ENCODE results near the gene ABHD18. TPM values are rescaled to one million over a fixed set of nuclear protein-coding genes. Genes with fewer than 3 reads are reported as not detected.
A peak's percentile ranks its signal among the peaks of the same experiment; 100 is the strongest.
"Not testable (repeated sequence)": the region's sequence is repeated elsewhere in the genome, so short reads cannot be mapped to it uniquely, and the experiment has no call there.

The ABHD18 gene
- total RNA-seq, 4 donors from 2014 or later, result 20.5 to 25.6 (median 23.1) TPM

GRCh38 chr4:127930175-127930574 is 35.0 kb upstream of the ABHD18 start:
- H3K4me1 ChIP-seq, result no peaks in the 10 kb centered on the region
- no peak overlapping the region for H3K4me3 ChIP-seq
- H3K27ac ChIP-seq, result no peak overlapping the region
- no peaks in the 10 kb centered on the region for H3K27me3 ChIP-seq
- H3K9me3 ChIP-seq, result no peaks in the 10 kb centered on the region
- DNase-seq, result no peak
- TF ChIP-seq CTCF (IDR thresholded peaks at IDR 0.05) (no peak), POLR2A (IDR thresholded peaks at IDR 0.05) (no peak)
- H3K36me3 ChIP-seq, result peaks cover 0 to 46% (median 0%) of the 10 kb centered on the region in 3 donors

DNA sequence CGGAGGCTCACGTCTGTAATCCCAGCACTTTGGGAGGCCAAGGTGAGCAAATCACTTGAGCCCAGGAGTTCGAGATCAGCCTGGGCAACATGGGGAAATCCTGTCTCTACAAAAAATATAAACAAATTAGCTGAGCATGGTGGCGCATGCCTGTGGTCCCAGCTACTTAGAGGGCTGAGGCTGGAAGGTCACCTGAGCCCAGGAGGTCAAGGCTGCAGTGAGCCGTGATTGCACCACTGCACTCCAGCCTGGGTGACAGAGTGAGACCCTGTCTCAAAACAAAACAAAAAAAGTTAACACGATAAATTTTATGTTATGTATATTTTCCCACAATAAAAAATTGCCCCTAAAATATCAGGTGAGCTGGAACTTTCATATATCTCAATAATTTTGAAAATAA is 33.4 kb upstream of the ABHD18 start:
- H3K27me3 ChIP-seq, H3K9me3 ChIP-seq, H3K4me3 ChIP-seq, H3K27ac ChIP-seq, H3K4me1 ChIP-seq, DNase-seq: not testable (repeated sequence)
- H3K36me3 ChIP-seq, result peaks cover 0 to 39% (median 0%) of the 10 kb centered on the region in 3 donors

GRCh38 chr4:127936974-127937373 is 28.2 kb upstream of the ABHD18 start:
- DNase-seq, result no peak
- Histone ChIP-seq H3K27ac (no peak overlapping the region), H3K36me3 (peaks cover 0 to 15% (median 0%) of the 10 kb centered on the region in 3 donors), H3K4me1 (no peaks in the 10 kb centered on the region), H3K9me3 (no peaks in the 10 kb centered on the region), H3K4me3 (no peak overlapping the region), H3K27me3 (no peaks in the 10 kb centered on the region)
- TF ChIP-seq CTCF (IDR thresholded peaks at IDR 0.05), result no peak
- TF ChIP-seq POLR2A (IDR thresholded peaks at IDR 0.05), result no peak

- Histone ChIP-seq H3K4me3 (no peak overlapping the region), H3K9me3 (no peaks in the 10 kb centered on the region), H3K27me3 (no peaks in the 10 kb centered on the region), H3K27ac (no peak overlapping the region), H3K36me3 (peaks cover 0 to 18% (median 0%) of the 10 kb centered on the region in 3 donors), H3K4me1 (no peaks in the 10 kb centered on the region)
- no peak for DNase-seq
- no peak for TF ChIP-seq POLR2A (IDR thresholded peaks at IDR 0.05)
- TF ChIP-seq CTCF (IDR thresholded peaks at IDR 0.05), result no peak
Measured at GRCh38 chr4:127957105-127957504, 8.1 kb upstream of the ABHD18 start.

GRCh38 chr4:127959794-127960193 is 5.4 kb upstream of the ABHD18 start:
- TF ChIP-seq POLR2A (IDR thresholded peaks at IDR 0.05), result no peak
- no peak for TF ChIP-seq CTCF (IDR thresholded peaks at IDR 0.05)
- H3K9me3 ChIP-seq, result no peaks in the 10 kb centered on the region
- H3K27ac ChIP-seq, result no peak overlapping the region
- peaks cover 0 to 4% (median 0%) of the 10 kb centered on the region in 4 donors for H3K4me1 ChIP-seq
- H3K27me3 ChIP-seq, result no peaks in the 10 kb centered on the region
- no peak for DNase-seq
- H3K36me3 ChIP-seq, result peaks cover 0 to 12% (median 0%) of the 10 kb centered on the region in 3 donors
- H3K4me3 ChIP-seq, result no peak overlapping the region

DNA sequence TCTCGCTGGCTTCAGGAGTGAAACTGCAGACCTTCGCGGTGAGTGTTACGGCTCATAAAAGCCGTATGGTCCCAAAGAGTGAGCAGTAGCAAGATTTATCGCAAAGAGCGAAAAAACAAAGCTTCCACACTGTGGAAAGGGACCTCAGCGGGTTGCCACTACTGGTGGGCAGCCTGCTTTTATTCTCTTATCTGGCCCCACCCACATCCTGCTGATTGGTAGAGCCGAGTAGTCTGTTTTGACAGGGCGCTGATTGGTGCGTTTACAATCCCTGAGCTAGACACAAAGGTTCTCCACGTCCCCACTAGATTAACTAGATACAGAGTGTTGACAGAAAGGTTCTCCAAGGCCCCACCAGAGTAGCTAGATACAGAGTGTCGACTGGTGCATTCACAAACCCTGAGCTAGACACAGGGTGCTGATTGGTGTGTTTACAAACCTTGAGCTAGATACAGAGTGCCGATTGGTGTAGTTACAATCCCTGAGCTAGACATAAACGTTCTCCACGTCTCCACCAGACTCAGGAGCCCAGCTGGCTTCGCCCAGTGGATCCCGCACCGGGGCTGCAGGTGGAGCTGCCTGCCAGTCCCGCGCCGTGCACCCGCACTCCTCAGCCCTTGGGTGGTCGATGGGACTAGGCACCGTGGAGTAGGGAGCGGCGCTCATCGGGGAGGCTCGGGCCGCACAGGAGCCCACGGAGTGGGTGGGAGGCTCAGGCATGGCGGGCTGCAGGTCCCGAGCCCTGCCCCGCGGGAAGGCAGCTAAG is 1.4 kb upstream of the ABHD18 start:
- Histone ChIP-seq H3K4me3 (peak overlapping the region; percentile 74 to 87 (median 81)), H3K27ac (peak overlapping the region; percentile 92 to 97 (median 94))
- not testable (repeated sequence) for H3K9me3 ChIP-seq, H3K27me3 ChIP-seq, H3K36me3 ChIP-seq, H3K4me1 ChIP-seq
- peak in 1 of 3 donors; percentile 29 for DNase-seq

DNA sequence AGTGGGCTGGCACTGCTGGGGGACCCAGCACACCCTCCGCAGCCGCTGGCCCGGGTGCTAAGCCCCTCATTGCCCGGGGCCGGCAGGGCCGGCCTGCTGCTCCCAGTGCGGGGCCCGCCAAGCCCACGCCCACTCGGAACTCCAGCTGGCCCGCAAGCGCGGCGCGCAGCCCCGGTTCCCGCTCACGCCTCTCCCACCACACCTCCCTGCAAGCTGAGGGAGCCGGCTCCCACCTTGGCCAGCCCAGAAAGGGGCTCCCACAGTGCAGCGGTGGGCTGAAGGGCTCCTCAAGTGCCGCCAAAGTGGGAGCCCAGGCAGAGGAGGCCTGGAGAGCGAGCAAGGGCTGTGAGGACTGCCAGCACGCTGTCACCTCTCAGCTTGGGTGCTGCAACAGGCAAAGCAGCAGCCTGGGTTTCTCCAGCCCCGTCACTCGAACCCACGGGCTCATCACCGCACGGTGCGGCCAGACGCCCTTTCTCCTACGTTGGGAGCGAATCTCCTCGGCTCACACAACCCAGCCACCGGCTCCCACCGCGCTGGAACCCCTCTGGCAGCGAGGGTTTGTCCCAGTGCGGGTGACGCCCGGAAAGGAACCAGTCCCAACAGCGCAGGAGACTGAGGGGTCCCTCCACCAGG is 662 bp upstream of the ABHD18 start:
- not testable (repeated sequence) for H3K27me3 ChIP-seq, H3K36me3 ChIP-seq, H3K9me3 ChIP-seq, H3K4me1 ChIP-seq
- peak overlapping the region; percentile 74 to 87 (median 81) for H3K4me3 ChIP-seq
- H3K27ac ChIP-seq, result peak overlapping the region; percentile 92 to 97 (median 94)
- peak in 1 of 3 donors; percentile 20 for DNase-seq

Data from Peyer's patch (tissue), 4 donors.